A673 (cell line): ENCODE results near the gene CNTN5.

Experiments
- CTCF ChIP-seq: fragments of 300-800, 200-600 bp; sonication (generic); conservative IDR thresholded peaks from 2 replicates; pipeline ENCODE4 v1.5.1; 2017; ENCODE audit warnings: low read depth, mild to moderate bottlenecking, antibody characterized with exemption, low read length, moderate library complexity, mixed read lengths
- EZH2 ChIP-seq: fragments of 200-600 bp; sonication (generic); IDR thresholded peaks from 2 replicates; pipeline ENCODE4 v1.6.1; 2017; ENCODE audit warnings: borderline replicate concordance, low read depth, mild to moderate bottlenecking, mixed read lengths, antibody characterized with exemption, low read length; ENCODE audit not compliant: poor library complexity, severe bottlenecking

DNA sequence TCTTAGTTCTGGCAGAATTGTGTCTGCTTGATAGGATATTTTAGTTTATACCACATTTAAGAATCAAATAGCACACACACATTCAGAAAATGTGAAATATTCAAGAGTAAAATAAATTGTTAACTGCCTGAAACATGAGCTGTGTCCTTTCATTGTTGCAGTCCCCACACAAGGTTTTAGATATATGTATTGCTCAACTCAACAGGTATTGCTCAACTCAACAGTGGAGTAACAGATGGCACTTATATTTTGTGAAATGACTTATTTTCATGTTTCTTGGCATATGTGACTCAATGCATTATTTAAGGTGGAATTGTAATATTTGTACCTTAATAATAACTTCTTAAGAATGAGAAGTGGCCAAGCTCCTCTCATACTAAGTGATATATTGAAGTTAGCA, 760.3 kb downstream of the CNTN5 start:
- TF ChIP-seq CTCF (no peak), EZH2 (no peak)
